ENCODE data around the gene ATP9B.

- no peak for TF ChIP-seq POLR2A (IDR thresholded peaks at IDR 0.05)
- no peak for TF ChIP-seq CTCF (IDR thresholded peaks at IDR 0.05)
- no peak for TF ChIP-seq POLR2AphosphoS5 (IDR thresholded peaks at IDR 0.05; ENCODE audit: insufficient read depth in 1 of 2, low read depth in 1 of 2)
These were observed 274.5 kb downstream of the ATP9B start for GRCh38 chr18:79343567-79344207.

Measured in vagina (tissue), 2 donors.